A549 treated with ZK216348 at 1 μM for 4 hours (cell line): Measurements from ENCODE around the gene PRKCE. TPM values are rescaled to one million over a fixed set of nuclear protein-coding genes. Genes with fewer than 3 reads are reported as not detected.

Experiments
- total RNA-seq: library from RNA; stranded (reverse); fragments of 200-300 nt; extraction: Qiagen RNA extraction; gene quantifications from 5 replicates; pipeline ENCODE4 v1.2.3, GENCODE V29; 2022; ENCODE audit warnings: low read depth

The PRKCE gene
- total RNA-seq = 5.8 to 9.9 TPM (median 8.7 TPM) in 5 replicates

GRCh38 chr2:45651415-45652089 lies at the start of gene PRKCE:
Gene PRKCE, plus strand, starts transcription at chr2:45651675.

GRCh38 chr2:45611020-45611859 lies 40.2 kb upstream of the PRKCE start, which contains the start of gene SRBD1:
Gene SRBD1, minus strand, starts transcription at chr2:45611267. Its CDS starts 5,826 bp downstream, at chr2:45605441.

Other genes starting within 250 kb of the PRKCE start
- 7.3 to 10.3 TPM (median 8.5 TPM) in 5 replicates for gene SRBD1, start 40.4 kb upstream of the PRKCE start, total RNA-seq